K562 (cell line): Measurements from ENCODE around the gene PUM1. TPM values are rescaled to one million over a fixed set of nuclear protein-coding genes. Genes with fewer than 3 reads are reported as not detected.

Source experiments
- BCOR ChIP-seq: fragments of 450-650 bp; IDR thresholded peaks from 2 replicates; pipeline ENCODE4 v1.6.1; 2016
- CTBP1 ChIP-seq: fragments of 450-650 bp; IDR thresholded peaks from 2 replicates; pipeline ENCODE4 v1.6.1; 2016; ENCODE audit warnings: borderline replicate concordance
- FOS ChIP-seq: IDR thresholded peaks from 3 replicates; pipeline ENCODE4 v1.6.1; 2011; ENCODE audit not compliant: insufficient read length; ENCODE audit errors: extremely low read depth
- FOXK2 ChIP-seq, 2 experiments: fragments of 450-650 bp; IDR thresholded peaks in 1 of 2; conservative IDR thresholded peaks in 1 of 2; 2 replicates each; pipeline ENCODE4 v1.6.1; 2016; ENCODE audit warnings: low read depth in 2 of 2, mild to moderate bottlenecking in 1 of 2
- FOXM1 ChIP-seq, 2 experiments: fragments of 450-650 bp in 1 of 2; sonication (generic) in 1 of 2; formaldehyde crosslinking in 1 of 2; IDR thresholded peaks; 2 replicates each; pipeline versions ENCODE4 v1.6.1 to v1.9.0; 2017 to 2022; ENCODE audit warnings: low read depth in 2 of 2, mild to moderate bottlenecking in 2 of 2, missing genetic modification reagents in 1 of 2, moderate library complexity in 1 of 2
- MAFK ChIP-seq: IDR thresholded peaks from 2 replicates; pipeline ENCODE4 v1.6.1; 2011; ENCODE audit warnings: low read length, improper control_type of control experiment
- MIER1 ChIP-seq: fragments of 450-650 bp; IDR thresholded peaks from 2 replicates; pipeline ENCODE4 v1.6.1; 2016; ENCODE audit warnings: antibody characterized with exemption, mild to moderate bottlenecking, low read depth
- SIN3A ChIP-seq, 2 experiments: fragments of 150-350 bp in 1 of 2; IDR thresholded peaks; 2 replicates each; pipeline ENCODE4 v1.6.1; 2011 to 2016; ENCODE audit warnings: borderline replicate concordance in 2 of 2, low read depth in 2 of 2, low read length in 2 of 2, mild to moderate bottlenecking in 2 of 2, moderate library complexity in 2 of 2; ENCODE audit not compliant: control insufficient read depth in 1 of 2
- SMAD1 ChIP-seq: fragments of 150-350 bp; IDR thresholded peaks from 2 replicates; pipeline ENCODE4 v1.6.1; 2014; ENCODE audit warnings: low read length, low read depth; ENCODE audit not compliant: partially characterized antibody
- SMAD2 ChIP-seq: fragments of 150-350 bp; IDR thresholded peaks from 2 replicates; pipeline ENCODE4 v1.6.1; 2014; ENCODE audit warnings: low read depth, mild to moderate bottlenecking, low read length
- polyA plus RNA-seq, 8 experiments: library from polyadenylated mRNA; depleted of rRNA in 4 of 8; stranded (reverse) in 5 of 8; unstranded in 3 of 8; fragments of >200 nt; fragmentation: Nextera tagmentation in 2 of 8; fragmentation: Illumina TruSeq in 1 of 8; extraction: Ambion mirVana in 2 of 8; extraction: Trizol in 1 of 8; gene quantifications; 2 replicates each; pipeline versions ENCODE4 v1.2.1 to v1.2.3, GENCODE V29; 2011 to 2014; ENCODE audit warnings: inconsistent platforms in 1 of 8, missing spikeins in 1 of 8
- total RNA-seq, 7 experiments: library from RNA; depleted of rRNA in 6 of 7; stranded (reverse); fragments of >200 nt in 6 of 7; fragmentation: Illumina TruSeq in 2 of 7; extraction: Trizol in 2 of 7; gene quantifications; 2 replicates each; pipeline versions ENCODE4 v1.2.1 to v1.2.3, GENCODE V29; 2011 to 2021; ENCODE audit warnings: low replicate concordance in 1 of 7
- TF ChIP-seq, protein P1 (sequence below): fragments of 250-450 bp; sonication (Bioruptor Pico); IDR thresholded peaks from 2 replicates; pipeline ENCODE4 v1.4.0; 2020
- TF ChIP-seq, protein P2 (sequence below): fragments of 250-450 bp; sonication (Bioruptor Pico); IDR thresholded peaks from 2 replicates; pipeline ENCODE4 v1.9.0; 2021; ENCODE audit warnings: mild to moderate bottlenecking, inconsistent platforms
- TF ChIP-seq, protein P3 (sequence below), 3 experiments: fragments of 200-800 bp in 1 of 3; sonication (Bioruptor generic) in 1 of 3; sonication (generic) in 1 of 3; formaldehyde crosslinking in 1 of 3; IDR thresholded peaks; 2 replicates each; pipeline versions ENCODE4 v1.6.1 to v1.8.0; 2016 to 2022; ENCODE audit warnings: mild to moderate bottlenecking in 2 of 3, missing compliant biosample characterization in 2 of 3, missing genetic modification characterization in 2 of 3, missing genetic modification reagents in 1 of 3
- TF ChIP-seq, protein P4 (sequence below): fragments of 200-800 bp; sonication (Bioruptor generic); IDR thresholded peaks from 2 replicates; pipeline ENCODE4 v1.6.1; 2017; ENCODE audit warnings: missing genetic modification characterization, missing compliant biosample characterization

Gene PUM1
- total and polyA plus RNA-seq, 9 of the 15 experiments (the other 6 are each of a cell fraction or from before 2014, with no cell fraction given) = 37.7 to 104 (median 55.7) TPM

DNA sequence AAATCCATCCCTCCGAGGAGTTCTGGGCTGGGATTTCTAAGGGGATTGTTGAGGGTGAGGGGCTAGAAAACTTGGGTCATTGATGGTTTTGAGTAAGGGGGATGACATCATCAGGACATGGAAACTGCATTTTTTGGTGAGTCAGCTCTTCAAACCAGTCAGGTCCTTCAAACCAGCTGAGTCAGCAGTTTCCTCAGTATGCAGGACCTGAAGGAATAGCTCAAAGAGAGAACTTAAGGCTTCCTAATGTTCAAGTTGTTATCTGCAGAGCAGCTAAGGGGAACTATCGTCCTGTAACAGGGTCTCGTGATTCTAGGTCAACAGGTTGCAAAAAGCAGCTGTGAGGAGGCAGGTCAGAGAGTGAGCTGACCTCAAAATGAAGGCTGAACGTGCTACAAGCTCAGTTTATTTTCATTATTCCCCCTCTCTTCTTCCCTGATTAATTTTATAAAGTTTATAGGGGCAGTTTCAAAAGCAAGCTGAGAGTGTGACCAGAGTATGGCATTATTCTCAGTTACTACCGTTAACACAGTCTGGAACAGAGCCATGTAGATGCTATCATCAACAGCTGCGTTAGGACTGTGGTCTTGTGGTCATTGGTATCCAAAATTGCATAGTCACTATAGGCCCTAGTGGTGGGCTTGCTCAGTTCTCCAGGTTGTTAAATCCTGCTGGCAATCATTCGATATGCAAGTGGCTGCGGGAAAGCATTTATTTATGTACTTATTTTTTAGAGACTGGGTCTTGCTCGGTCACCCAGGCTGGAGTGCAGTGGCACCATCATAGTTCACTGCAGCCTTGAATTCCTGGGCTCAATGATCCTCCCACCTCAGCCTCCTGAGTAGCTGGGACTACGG, 146.3 kb downstream of the PUM1 start (continued):
- TF ChIP-seq SMAD2 = no peak
- peak; percentile 20 for TF ChIP-seq SMAD1
- peak; percentile 19 for TF ChIP-seq FOS
- TF ChIP-seq FOXM1 (IDR thresholded peaks at IDR 0.05; ENCODE audit: low read depth) = peak; percentile 44
- TF ChIP-seq FOXM1 (CRISPR knock-in tag; IDR thresholded peaks at IDR 0.05; ENCODE audit: low read depth) = no peak
- TF ChIP-seq, protein P1, sequence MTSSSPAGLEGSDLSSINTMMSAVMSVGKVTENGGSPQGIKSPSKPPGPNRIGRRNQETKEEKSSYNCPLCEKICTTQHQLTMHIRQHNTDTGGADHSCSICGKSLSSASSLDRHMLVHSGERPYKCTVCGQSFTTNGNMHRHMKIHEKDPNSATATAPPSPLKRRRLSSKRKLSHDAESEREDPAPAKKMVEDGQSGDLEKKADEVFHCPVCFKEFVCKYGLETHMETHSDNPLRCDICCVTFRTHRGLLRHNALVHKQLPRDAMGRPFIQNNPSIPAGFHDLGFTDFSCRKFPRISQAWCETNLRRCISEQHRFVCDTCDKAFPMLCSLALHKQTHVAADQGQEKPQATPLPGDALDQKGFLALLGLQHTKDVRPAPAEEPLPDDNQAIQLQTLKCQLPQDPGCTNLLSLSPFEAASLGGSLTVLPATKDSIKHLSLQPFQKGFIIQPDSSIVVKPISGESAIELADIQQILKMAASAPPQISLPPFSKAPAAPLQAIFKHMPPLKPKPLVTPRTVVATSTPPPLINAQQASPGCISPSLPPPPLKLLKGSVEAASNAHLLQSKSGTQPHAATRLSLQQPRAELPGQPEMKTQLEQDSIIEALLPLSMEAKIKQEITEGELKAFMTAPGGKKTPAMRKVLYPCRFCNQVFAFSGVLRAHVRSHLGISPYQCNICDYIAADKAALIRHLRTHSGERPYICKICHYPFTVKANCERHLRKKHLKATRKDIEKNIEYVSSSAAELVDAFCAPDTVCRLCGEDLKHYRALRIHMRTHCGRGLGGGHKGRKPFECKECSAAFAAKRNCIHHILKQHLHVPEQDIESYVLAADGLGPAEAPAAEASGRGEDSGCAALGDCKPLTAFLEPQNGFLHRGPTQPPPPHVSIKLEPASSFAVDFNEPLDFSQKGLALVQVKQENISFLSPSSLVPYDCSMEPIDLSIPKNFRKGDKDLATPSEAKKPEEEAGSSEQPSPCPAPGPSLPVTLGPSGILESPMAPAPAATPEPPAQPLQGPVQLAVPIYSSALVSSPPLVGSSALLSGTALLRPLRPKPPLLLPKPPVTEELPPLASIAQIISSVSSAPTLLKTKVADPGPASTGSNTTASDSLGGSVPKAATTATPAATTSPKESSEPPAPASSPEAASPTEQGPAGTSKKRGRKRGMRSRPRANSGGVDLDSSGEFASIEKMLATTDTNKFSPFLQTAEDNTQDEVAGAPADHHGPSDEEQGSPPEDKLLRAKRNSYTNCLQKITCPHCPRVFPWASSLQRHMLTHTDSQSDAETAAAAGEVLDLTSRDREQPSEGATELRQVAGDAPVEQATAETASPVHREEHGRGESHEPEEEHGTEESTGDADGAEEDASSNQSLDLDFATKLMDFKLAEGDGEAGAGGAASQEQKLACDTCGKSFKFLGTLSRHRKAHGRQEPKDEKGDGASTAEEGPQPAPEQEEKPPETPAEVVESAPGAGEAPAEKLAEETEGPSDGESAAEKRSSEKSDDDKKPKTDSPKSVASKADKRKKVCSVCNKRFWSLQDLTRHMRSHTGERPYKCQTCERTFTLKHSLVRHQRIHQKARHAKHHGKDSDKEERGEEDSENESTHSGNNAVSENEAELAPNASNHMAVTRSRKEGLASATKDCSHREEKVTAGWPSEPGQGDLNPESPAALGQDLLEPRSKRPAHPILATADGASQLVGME (CRISPR knock-in tag) = 0 out of 2 replicates have a peak, but pooled peaks have one; percentile 2
- peak; percentile 74; the same call in 1 of the 2 replicates for TF ChIP-seq CTBP1
- TF ChIP-seq MAFK = peak; percentile 100
- TF ChIP-seq SIN3A (IDR thresholded peaks at IDR 0.05; ENCODE audit: borderline replicate concordance in 2 of 2, control insufficient read depth in 1 of 2, low read depth in 2 of 2, low read length in 2 of 2) = peak in 1 of 2 experiments; percentile 79; a peak in 1 of 4 replicates
- TF ChIP-seq FOXK2 (conservative IDR thresholded peaks at IDR 0.05 in 1 of 2, IDR thresholded peaks at IDR 0.05 in 1 of 2; ENCODE audit: low read depth in 2 of 2) = peak; percentile 84 to 88
- peak; percentile 66 for TF ChIP-seq BCOR
- 0 out of 2 replicates have a peak, but pooled peaks have one; percentile 16 for TF ChIP-seq MIER1
- TF ChIP-seq, protein P2, sequence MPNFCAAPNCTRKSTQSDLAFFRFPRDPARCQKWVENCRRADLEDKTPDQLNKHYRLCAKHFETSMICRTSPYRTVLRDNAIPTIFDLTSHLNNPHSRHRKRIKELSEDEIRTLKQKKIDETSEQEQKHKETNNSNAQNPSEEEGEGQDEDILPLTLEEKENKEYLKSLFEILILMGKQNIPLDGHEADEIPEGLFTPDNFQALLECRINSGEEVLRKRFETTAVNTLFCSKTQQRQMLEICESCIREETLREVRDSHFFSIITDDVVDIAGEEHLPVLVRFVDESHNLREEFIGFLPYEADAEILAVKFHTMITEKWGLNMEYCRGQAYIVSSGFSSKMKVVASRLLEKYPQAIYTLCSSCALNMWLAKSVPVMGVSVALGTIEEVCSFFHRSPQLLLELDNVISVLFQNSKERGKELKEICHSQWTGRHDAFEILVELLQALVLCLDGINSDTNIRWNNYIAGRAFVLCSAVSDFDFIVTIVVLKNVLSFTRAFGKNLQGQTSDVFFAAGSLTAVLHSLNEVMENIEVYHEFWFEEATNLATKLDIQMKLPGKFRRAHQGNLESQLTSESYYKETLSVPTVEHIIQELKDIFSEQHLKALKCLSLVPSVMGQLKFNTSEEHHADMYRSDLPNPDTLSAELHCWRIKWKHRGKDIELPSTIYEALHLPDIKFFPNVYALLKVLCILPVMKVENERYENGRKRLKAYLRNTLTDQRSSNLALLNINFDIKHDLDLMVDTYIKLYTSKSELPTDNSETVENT (CRISPR knock-in tag) = no peak
- TF ChIP-seq, protein P3, sequence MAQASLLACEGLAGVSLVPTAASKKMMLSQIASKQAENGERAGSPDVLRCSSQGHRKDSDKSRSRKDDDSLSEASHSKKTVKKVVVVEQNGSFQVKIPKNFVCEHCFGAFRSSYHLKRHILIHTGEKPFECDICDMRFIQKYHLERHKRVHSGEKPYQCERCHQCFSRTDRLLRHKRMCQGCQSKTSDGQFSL (CRISPR knock-in tag; IDR thresholded peaks at IDR 0.05) = no peak
- TF ChIP-seq, protein P3 (tag; IDR thresholded peaks at IDR 0.05) = no peak
- TF ChIP-seq, protein P4, sequence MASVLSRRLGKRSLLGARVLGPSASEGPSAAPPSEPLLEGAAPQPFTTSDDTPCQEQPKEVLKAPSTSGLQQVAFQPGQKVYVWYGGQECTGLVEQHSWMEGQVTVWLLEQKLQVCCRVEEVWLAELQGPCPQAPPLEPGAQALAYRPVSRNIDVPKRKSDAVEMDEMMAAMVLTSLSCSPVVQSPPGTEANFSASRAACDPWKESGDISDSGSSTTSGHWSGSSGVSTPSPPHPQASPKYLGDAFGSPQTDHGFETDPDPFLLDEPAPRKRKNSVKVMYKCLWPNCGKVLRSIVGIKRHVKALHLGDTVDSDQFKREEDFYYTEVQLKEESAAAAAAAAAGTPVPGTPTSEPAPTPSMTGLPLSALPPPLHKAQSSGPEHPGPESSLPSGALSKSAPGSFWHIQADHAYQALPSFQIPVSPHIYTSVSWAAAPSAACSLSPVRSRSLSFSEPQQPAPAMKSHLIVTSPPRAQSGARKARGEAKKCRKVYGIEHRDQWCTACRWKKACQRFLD (CRISPR knock-in tag) = no peak
